MM.1S (cell line): Measurements from ENCODE around the gene PDCD2L.

ENCODE experiments used
- DNase-seq: peaks from one replicate; pipeline ENCODE4 v3.0.0-alpha.2; 2015
- H2AFZ ChIP-seq: fragments of 300-600 bp; sonication (generic); 2 replicates; pipeline ENCODE4 v1.6.0; 2016; ENCODE audit warnings: antibody characterized with exemption, low read length
- H3F3A ChIP-seq: fragments of 300-600 bp; sonication (generic); 2 replicates; pipeline ENCODE4 v1.6.1; 2016; ENCODE audit warnings: mild to moderate bottlenecking, antibody characterized with exemption, low read length, moderate library complexity, mixed read lengths; ENCODE audit not compliant: insufficient read depth
- H3K27ac ChIP-seq: fragments of 300-600 bp; sonication (generic); 2 replicates; pipeline ENCODE4 v1.5.1; 2016; ENCODE audit warnings: mild to moderate bottlenecking, low read length
- H3K27me3 ChIP-seq: fragments of 300-600 bp; sonication (generic); replicated peaks from 2 replicates; pipeline ENCODE4 v1.6.0; 2016; ENCODE audit warnings: low read length; ENCODE audit not compliant: insufficient read depth
- H3K36me3 ChIP-seq: fragments of 300-600 bp; sonication (generic); replicated peaks from 2 replicates; pipeline ENCODE4 v1.6.1; 2016; ENCODE audit warnings: mild to moderate bottlenecking, low read length, mixed read lengths; ENCODE audit not compliant: insufficient read depth
- H3K4me1 ChIP-seq: fragments of 300-600 bp; sonication (generic); 2 replicates; pipeline ENCODE4 v1.6.1; 2016; ENCODE audit warnings: low read length, mixed read lengths
- H3K4me2 ChIP-seq: fragments of 300-600 bp; sonication (generic); 2 replicates; pipeline ENCODE4 v1.6.0; 2016; ENCODE audit warnings: low read depth, low read length
- H3K4me3 ChIP-seq: fragments of 300-600 bp; sonication (generic); 2 replicates; pipeline ENCODE4 v1.5.1; 2016; ENCODE audit warnings: low read length, mixed read lengths
- H3K79me2 ChIP-seq: fragments of 300-600 bp; sonication (generic); 2 replicates; pipeline ENCODE4 v1.6.1; 2016; ENCODE audit warnings: mixed run types, low read length, mixed read lengths
- H3K9ac ChIP-seq: fragments of 300-600 bp; sonication (generic); 2 replicates; pipeline ENCODE4 v1.6.1; 2016; ENCODE audit warnings: low read length, mixed read lengths
- H3K9me2 ChIP-seq: fragments of 300-600 bp; sonication (generic); replicated peaks from 2 replicates; pipeline ENCODE4 v1.6.1; 2016; ENCODE audit warnings: mild to moderate bottlenecking, low read length, mixed read lengths; ENCODE audit not compliant: insufficient read depth
- H3K9me3 ChIP-seq: fragments of 300-600 bp; sonication (generic); replicated peaks from 2 replicates; pipeline ENCODE4 v1.6.1; 2016; ENCODE audit warnings: mild to moderate bottlenecking, low read length, mixed read lengths; ENCODE audit not compliant: insufficient read depth
- H4K20me1 ChIP-seq: fragments of 300-600 bp; sonication (generic); 2 replicates; pipeline ENCODE4 v1.6.1; 2016; ENCODE audit warnings: mild to moderate bottlenecking, low read length, moderate library complexity, mixed read lengths; ENCODE audit not compliant: insufficient read depth
- EZH2 ChIP-seq: fragments of 300-600 bp; sonication (generic); optimal IDR thresholded peaks from 2 replicates; pipeline ENCODE3; 2017; ENCODE audit warnings: low read depth, mild to moderate bottlenecking, antibody characterized with exemption, low read length, mixed read lengths
- EZH2phosphoT487 ChIP-seq: fragments of 300-600 bp; sonication (generic); IDR thresholded peaks from 2 replicates; pipeline ENCODE4 v1.6.1; 2018; ENCODE audit warnings: antibody characterized with exemption, low read length
- TF ChIP-seq, protein P1 (sequence below): fragments of 300-600 bp; sonication (generic); IDR thresholded peaks from 2 replicates; pipeline ENCODE4 v1.5.1; 2016; ENCODE audit warnings: antibody characterized with exemption, low read length, mixed read lengths

The PDCD2L gene

DNA sequence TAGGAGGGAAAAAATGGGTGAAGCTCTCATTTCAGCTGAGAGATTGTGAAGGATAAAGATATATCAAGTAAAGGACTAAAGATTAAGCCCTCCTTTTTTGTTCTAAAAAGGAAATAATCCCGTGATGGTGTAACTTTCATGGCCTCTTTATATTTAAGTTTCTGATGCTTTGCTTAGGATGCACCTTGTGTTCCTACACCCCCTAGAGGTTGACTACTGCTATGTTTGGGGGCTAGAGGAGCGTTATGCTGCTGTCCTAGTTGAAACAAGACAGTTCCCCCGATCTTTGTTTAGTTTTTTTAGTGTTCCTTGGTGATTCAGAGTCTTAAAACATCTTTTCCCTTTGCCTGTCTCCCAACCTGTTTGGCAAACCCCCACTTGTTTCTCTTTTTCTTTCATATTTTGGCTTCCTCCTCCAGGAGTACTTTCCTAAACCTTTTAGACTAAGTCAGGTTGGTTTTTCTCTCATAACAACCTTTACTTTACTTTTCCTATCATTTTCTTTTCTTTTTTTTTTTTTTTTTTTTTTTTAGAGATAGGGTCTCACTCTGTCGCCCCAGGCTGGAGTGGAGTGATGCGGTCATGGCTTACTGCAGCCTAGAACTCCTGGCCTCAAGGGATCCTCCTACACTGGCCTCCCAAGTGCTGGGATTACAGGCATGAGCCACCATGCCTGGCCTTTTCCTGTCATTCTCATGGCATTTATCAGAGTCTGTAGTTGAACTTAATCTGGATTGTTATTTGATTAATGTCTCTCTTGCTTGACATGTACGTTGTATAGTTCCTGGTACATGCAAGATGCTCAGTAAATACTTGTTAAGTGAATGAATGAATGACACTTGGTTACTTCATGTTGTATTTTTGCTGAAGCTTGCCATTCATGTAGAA is 26.8 kb downstream of the PDCD2L start:
- Histone ChIP-seq H2AFZ (no peak overlapping the region), H3K9me2 (no peaks in the 10 kb centered on the region), H3K4me3 (peak overlapping the region; percentile 81; the same call in 1 of the 2 replicates), H3K27me3 (no peaks in the 10 kb centered on the region), H3K4me2 (peak overlapping the region; percentile 98; the same call in 1 of the 2 replicates), H3K36me3 (peaks cover 16% of the 10 kb centered on the region; the same call in 1 of the 2 replicates), H3K9ac (no peak overlapping the region), H3K27ac (no peak overlapping the region; the same call in 1 of the 2 replicates), H3F3A (peaks cover 23% of the 10 kb centered on the region), H3K9me3 (no peaks in the 10 kb centered on the region), H4K20me1 (peaks cover 41% of the 10 kb centered on the region), H3K4me1 (peaks cover 8% of the 10 kb centered on the region), H3K79me2 (peaks cover 82% of the 10 kb centered on the region)
- TF ChIP-seq EZH2phosphoT487 (no peak), EZH2 (no peak)
- TF ChIP-seq, protein P1, sequence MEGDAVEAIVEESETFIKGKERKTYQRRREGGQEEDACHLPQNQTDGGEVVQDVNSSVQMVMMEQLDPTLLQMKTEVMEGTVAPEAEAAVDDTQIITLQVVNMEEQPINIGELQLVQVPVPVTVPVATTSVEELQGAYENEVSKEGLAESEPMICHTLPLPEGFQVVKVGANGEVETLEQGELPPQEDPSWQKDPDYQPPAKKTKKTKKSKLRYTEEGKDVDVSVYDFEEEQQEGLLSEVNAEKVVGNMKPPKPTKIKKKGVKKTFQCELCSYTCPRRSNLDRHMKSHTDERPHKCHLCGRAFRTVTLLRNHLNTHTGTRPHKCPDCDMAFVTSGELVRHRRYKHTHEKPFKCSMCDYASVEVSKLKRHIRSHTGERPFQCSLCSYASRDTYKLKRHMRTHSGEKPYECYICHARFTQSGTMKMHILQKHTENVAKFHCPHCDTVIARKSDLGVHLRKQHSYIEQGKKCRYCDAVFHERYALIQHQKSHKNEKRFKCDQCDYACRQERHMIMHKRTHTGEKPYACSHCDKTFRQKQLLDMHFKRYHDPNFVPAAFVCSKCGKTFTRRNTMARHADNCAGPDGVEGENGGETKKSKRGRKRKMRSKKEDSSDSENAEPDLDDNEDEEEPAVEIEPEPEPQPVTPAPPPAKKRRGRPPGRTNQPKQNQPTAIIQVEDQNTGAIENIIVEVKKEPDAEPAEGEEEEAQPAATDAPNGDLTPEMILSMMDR, result peak; percentile 82
- DNase-seq, result peak; percentile 77

DNA sequence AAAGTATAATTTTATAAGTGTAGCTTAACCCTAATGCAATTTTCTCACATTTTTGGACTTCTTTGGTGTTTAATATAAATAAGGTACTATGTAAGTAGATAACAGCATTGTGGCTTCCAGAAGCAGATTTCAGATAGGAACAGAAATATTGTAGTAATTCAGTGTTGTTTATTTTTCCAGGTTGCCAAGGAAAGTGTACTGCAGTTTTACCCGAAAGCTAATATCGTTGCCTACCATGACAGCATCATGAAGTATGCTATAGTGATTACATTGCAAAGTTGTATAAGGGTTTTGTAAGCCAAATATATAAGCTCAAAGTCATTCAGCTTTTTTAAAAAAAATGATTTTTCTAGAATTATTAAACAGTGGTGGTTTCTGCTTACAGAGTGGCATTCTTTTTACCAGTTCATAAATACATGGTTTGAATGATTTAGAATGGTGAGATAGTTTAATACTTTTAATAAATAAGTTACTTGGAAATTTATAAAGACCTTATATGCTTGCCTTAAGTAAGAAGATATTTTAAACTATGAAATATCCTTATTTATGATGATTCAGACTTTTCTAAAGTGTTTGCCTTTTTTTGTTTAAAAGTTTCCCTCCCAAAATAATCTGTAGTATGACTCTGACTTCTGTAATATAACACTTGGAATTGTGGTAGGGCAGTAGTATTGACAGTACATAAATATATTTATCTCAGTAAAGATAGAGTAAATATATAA is 27.6 kb downstream of the PDCD2L start:
- no peaks in the 10 kb centered on the region for H3K27me3 ChIP-seq
- no peaks in the 10 kb centered on the region for H3K9me2 ChIP-seq
- no peak overlapping the region for H3K9ac ChIP-seq
- no peak overlapping the region for H3K4me3 ChIP-seq
- H3K4me1 ChIP-seq, result peaks cover 8% of the 10 kb centered on the region
- no peaks in the 10 kb centered on the region for H3K9me3 ChIP-seq
- H2AFZ ChIP-seq, result no peak overlapping the region
- no peak for TF ChIP-seq EZH2phosphoT487
- TF ChIP-seq, protein P1, result no peak
- no peak for TF ChIP-seq EZH2
- H3K79me2 ChIP-seq, result peaks cover 90% of the 10 kb centered on the region
- peaks cover 19% of the 10 kb centered on the region; the same call in 1 of the 2 replicates for H3K36me3 ChIP-seq
- H3K27ac ChIP-seq, result no peak overlapping the region
- peaks cover 23% of the 10 kb centered on the region for H3F3A ChIP-seq
- peaks cover 43% of the 10 kb centered on the region for H4K20me1 ChIP-seq
- DNase-seq, result no peak
- H3K4me2 ChIP-seq, result no peak overlapping the region

DNA sequence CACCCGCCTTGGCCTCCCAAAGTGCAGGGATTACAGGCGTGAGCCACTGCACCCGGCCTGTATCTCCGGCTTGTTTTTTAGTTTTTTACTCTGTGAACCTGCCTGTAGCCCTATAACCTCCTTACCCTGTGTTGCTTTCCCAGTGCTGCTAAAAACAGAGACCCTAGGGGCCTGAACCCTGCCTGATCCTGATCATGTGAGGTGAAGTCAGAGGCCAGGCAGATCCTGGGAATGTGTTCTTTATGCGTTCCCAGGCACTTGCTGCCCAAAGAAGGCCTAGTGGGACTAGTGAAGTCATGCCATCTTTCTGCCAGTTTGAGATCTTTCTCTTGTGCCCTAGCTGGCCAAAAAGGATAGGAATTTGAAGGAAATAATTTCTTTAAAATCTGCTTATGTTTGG is 28.6 kb downstream of the PDCD2L start:
- Histone ChIP-seq H3K27ac (no peak overlapping the region), H3K9me3 (no peaks in the 10 kb centered on the region), H2AFZ (no peak overlapping the region), H4K20me1 (peaks cover 43% of the 10 kb centered on the region), H3F3A (peaks cover 18% of the 10 kb centered on the region), H3K9me2 (no peaks in the 10 kb centered on the region), H3K36me3 (peaks cover 19% of the 10 kb centered on the region; the same call in 1 of the 2 replicates), H3K79me2 (peaks cover 98% of the 10 kb centered on the region), H3K4me1 (peaks cover 8% of the 10 kb centered on the region), H3K4me2 (no peak overlapping the region), H3K9ac (no peak overlapping the region), H3K4me3 (no peak overlapping the region), H3K27me3 (no peaks in the 10 kb centered on the region)
- no peak for DNase-seq
- TF ChIP-seq EZH2phosphoT487 (no peak), EZH2 (no peak)
- TF ChIP-seq, protein P1, result no peak
